K562 (cell line): Measurements from ENCODE around the gene F8A1. TPM values are rescaled to one million over a fixed set of nuclear protein-coding genes. Genes with fewer than 3 reads are reported as not detected.
"Not testable (repeated sequence)": the region's sequence is repeated elsewhere in the genome, so short reads cannot be mapped to it uniquely, and the experiment has no call there.

Experiments used
- ATAC-seq: fragments of 200-7000 bp; cut with Tn5 transposase; 3 replicates; pipeline ENCODE4 v1.9.1; 2020; ENCODE audit warnings: moderate library complexity
- Bru-seq: library from RNA; stranded (reverse); fragments of 400-500 nt; gene quantifications from one replicate; lab custom pipeline; 2021; lab: Mats Ljungman, UMichigan
- BruChase-seq, 2 experiments: library from RNA; stranded (reverse); fragments of 400-500 nt; gene quantifications; one replicate each; lab custom pipeline; 2021; lab: Mats Ljungman, UMichigan
- BruUV-seq: library from RNA; stranded (reverse); fragments of 400-500 nt; replicated peaks from 2 replicates; lab custom pipeline; 2021; lab: Mats Ljungman, UMichigan
- CTCF ChIA-PET: fragments of 300-600 bp; formaldehyde crosslinking; extraction: SDS; loops from one replicate; lab custom pipeline; 2021; ENCODE audit warnings: low intra/inter-chr PET ratio; lab: Yijun Ruan, JAX
- POLR2A ChIA-PET: fragments of 300-600, 350-650 bp; sonication (Branson Sonifier 250); formaldehyde crosslinking; extraction: SDS; loops from one replicate; lab custom pipeline; 2021; ENCODE audit warnings: antibody characterized with exemption, inconsistent platforms; lab: Yijun Ruan, JAX
- DNase-seq, 4 experiments: peaks; one replicate each; pipeline versions ENCODE4 v3.0.0 to v3.0.0-alpha.2; 2011 to 2018; ENCODE audit warnings: low spot score in 3 of 4, mixed read lengths in 3 of 4; ENCODE audit errors: extremely low read depth in 1 of 4
- FAIRE-seq: peaks from 2 replicates; lab custom pipeline; 2011; peaks lifted over from hg19 to GRCh38; lab: Jason Lieb, UNC
- H2AFZ ChIP-seq: 2 replicates; pipeline ENCODE4 v1.6.0; 2011; ENCODE audit warnings: low read depth, low read length, control low read depth, inconsistent platforms
- H3K27ac ChIP-seq: fragments of 200-600 bp; 3 replicates; pipeline ENCODE4 v1.8.0; 2011; ENCODE audit warnings: low read depth, mild to moderate bottlenecking, control low read depth, inconsistent platforms, low read length, moderate library complexity, mixed read lengths; ENCODE audit errors: extremely low read depth
- H3K27me3 ChIP-seq, 2 experiments: fragments of 300-600 bp in 1 of 2; 2 replicates in 1 of 2; 3 replicates in 1 of 2; pipeline versions ENCODE4 v1.6.0 to v1.8.0; 2011; ENCODE audit warnings: inconsistent platforms in 2 of 2, low read length in 2 of 2, mild to moderate bottlenecking in 1 of 2, mixed read lengths in 1 of 2, moderate library complexity in 1 of 2; ENCODE audit not compliant: control insufficient read depth in 2 of 2, insufficient read depth in 2 of 2
- H3K36me3 ChIP-seq: fragments of 300-600 bp; 3 replicates; pipeline ENCODE4 v1.8.0; 2011; ENCODE audit warnings: mild to moderate bottlenecking, low read length, inconsistent platforms; ENCODE audit not compliant: control insufficient read depth, insufficient read depth
- H3K4me1 ChIP-seq, 2 experiments: fragments of 200-600 bp in 1 of 2; replicated peaks in 1 of 2; 2 replicates in 1 of 2; 3 replicates in 1 of 2; pipeline versions ENCODE4 v1.5.1 to v1.8.0; 2011; ENCODE audit warnings: inconsistent platforms in 2 of 2, low read length in 2 of 2, mild to moderate bottlenecking in 1 of 2, mixed read lengths in 1 of 2, moderate library complexity in 1 of 2; ENCODE audit not compliant: control insufficient read depth in 2 of 2, insufficient read depth in 2 of 2
- H3K4me2 ChIP-seq: 2 replicates; pipeline ENCODE4 v1.6.1; 2011; ENCODE audit warnings: low read length, control low read depth, inconsistent platforms, mixed read lengths; ENCODE audit not compliant: insufficient read depth
- H3K4me3 ChIP-seq: fragments of 200-600 bp; sonication (generic), shearing (Covaris generic); 2 replicates; pipeline ENCODE4 v1.5.1; 2016; ENCODE audit warnings: control low read depth, inconsistent platforms
- H3K79me2 ChIP-seq: fragments of 200-600 bp; 3 replicates; pipeline ENCODE4 v1.8.0; 2011; ENCODE audit warnings: low read length, inconsistent platforms; ENCODE audit not compliant: control insufficient read depth, insufficient read depth
- H3K9ac ChIP-seq, 2 experiments: 2 replicates each; pipeline versions ENCODE4 v1.6.0 to v1.6.1; 2011; ENCODE audit warnings: low read depth in 2 of 2, low read length in 2 of 2, control low read depth in 1 of 2, inconsistent platforms in 1 of 2, mild to moderate bottlenecking in 1 of 2, mixed read lengths in 1 of 2; ENCODE audit not compliant: insufficient read depth in 1 of 2
- H3K9me1 ChIP-seq: one replicate; pipeline ENCODE4 v1.6.0; 2011; ENCODE audit warnings: inconsistent platforms, mild to moderate bottlenecking, low read length, moderate library complexity; ENCODE audit not compliant: control insufficient read depth, insufficient read depth
- H3K9me3 ChIP-seq: replicated peaks from 2 replicates; pipeline ENCODE4 v1.5.1; 2011; ENCODE audit warnings: low read depth, low read length, inconsistent platforms; ENCODE audit not compliant: control insufficient read depth, insufficient read depth
- H4K20me1 ChIP-seq: replicated peaks from 2 replicates; pipeline ENCODE4 v1.6.1; 2011; ENCODE audit warnings: low read length, inconsistent platforms, mixed read lengths; ENCODE audit not compliant: control insufficient read depth, insufficient read depth
- WGBS: fragments of 100-300 bp; shearing (Covaris generic); methylation state at CpG from one replicate; pipeline ENCODE4 v1.1.6; 2016; ENCODE audit warnings: low coverage, mixed read lengths; ENCODE audit not compliant: insufficient coverage; ENCODE audit errors: missing lambda C conversion rate; 5-methylcytosine and 5-hydroxymethylcytosine counted together
- in situ Hi-C: fragments of 300-500 bp; cut with MboI; formaldehyde crosslinking; loops from 4 replicates; pipeline ENCODE4 v1.15.0; 2018; ENCODE audit warnings: inconsistent platforms, mixed read lengths
- intact Hi-C: fragments of 100-400 bp; cut with micrococcal nuclease; formaldehyde crosslinking; loops from 2 replicates; pipeline ENCODE4 v1.14.2; 2022
- long read RNA-seq, 3 experiments: library from polyadenylated mRNA in 2 of 3; library from RNA in 1 of 3; unstranded in 2 of 3; stranded (forward) in 1 of 3; transcript quantifications; one replicate each; pipeline ENCODE4 v2.0.0, GENCODE V29; 2019 to 2022
- polyA minus RNA-seq, 3 experiments: library from RNA; depleted of rRNA, polyadenylated mRNA; stranded (reverse); fragments of >200 nt; gene quantifications; 2 replicates each; pipeline ENCODE4 v1.2.3, GENCODE V29; 2011
- polyA plus RNA-seq, 8 experiments: library from polyadenylated mRNA; depleted of rRNA in 4 of 8; stranded (reverse) in 5 of 8; unstranded in 3 of 8; fragments of >200 nt; fragmentation: Nextera tagmentation in 2 of 8; fragmentation: Illumina TruSeq in 1 of 8; extraction: Ambion mirVana in 2 of 8; extraction: Trizol in 1 of 8; gene quantifications; 2 replicates each; pipeline versions ENCODE4 v1.2.1 to v1.2.3, GENCODE V29; 2011 to 2014; ENCODE audit warnings: inconsistent platforms in 1 of 8, missing spikeins in 1 of 8
- total RNA-seq, 7 experiments: library from RNA; depleted of rRNA in 6 of 7; stranded (reverse); fragments of >200 nt in 6 of 7; fragmentation: Illumina TruSeq in 2 of 7; extraction: Trizol in 2 of 7; gene quantifications; 2 replicates each; pipeline versions ENCODE4 v1.2.1 to v1.2.3, GENCODE V29; 2011 to 2021; ENCODE audit warnings: low replicate concordance in 1 of 7

Gene F8A1
- 0.39 and 0.48 TPM in 2 replicates for total RNA-seq (2011; cell fraction: chromatin; rRNA removed; ENCODE audit: low replicate concordance)
- total RNA-seq (2011; cell fraction: nucleolus; rRNA removed) = not detected in 2 replicates
- total RNA-seq (2011; cell fraction: nucleoplasm; rRNA removed) = not detected in 2 replicates
- total RNA-seq (2014; rRNA removed) (not detected in 2 replicates), total RNA-seq (2014; rRNA removed; fragmentation: Illumina TruSeq; extraction: Trizol) (not detected in 2 replicates), total RNA-seq (2015; rRNA removed; fragmentation: Illumina TruSeq; extraction: Trizol) (0.11 TPM in 1 of 2 replicates, not detected in the other), total RNA-seq (2021) (0.27 TPM in 1 of 2 replicates, not detected in the other), polyA plus RNA-seq (2011; rRNA removed) (not detected in 2 replicates), polyA plus RNA-seq (2014; fragmentation: Illumina TruSeq; extraction: Trizol) (0.08 TPM in 1 of 2 replicates, not detected in the other), polyA plus RNA-seq (2014; fragmentation: Nextera tagmentation; extraction: Ambion mirVana) (not detected), polyA plus RNA-seq (2014; rRNA removed) (not detected in 2 replicates), polyA minus RNA-seq (2011; rRNA and poly(A)+ RNA removed) (0.11 TPM in 1 of 2 replicates, not detected in the other), Bru-seq, nascent RNA (not detected), BruChase-seq, experiment 1, labeled RNA remaining after a 2-hour chase (percentile 21 among the genes with signal in this experiment), BruChase-seq, experiment 2, labeled RNA remaining after a 6-hour chase (not detected)
- polyA plus RNA-seq (2011; cell fraction: cytosol; rRNA removed) = not detected in 2 replicates
- 0.16 TPM in 1 of 2 replicates, not detected in the other for polyA plus RNA-seq (2011; cell fraction: nucleus; rRNA removed)
- not detected in 2 replicates for polyA plus RNA-seq (2012)
- polyA minus RNA-seq (2011; cell fraction: cytosol; rRNA and poly(A)+ RNA removed) = not detected in 2 replicates
- polyA minus RNA-seq (2011; cell fraction: nucleus; rRNA and poly(A)+ RNA removed) = 0.33 TPM in 1 of 2 replicates, not detected in the other
- long read RNA-seq, experiment 1 = 0 reads
- long read RNA-seq, experiment 2 = 0 reads
- long read RNA-seq, experiment 3 = 0 reads

GRCh38 chrX:154886069-154886788 lies at the start of gene F8A1:
F8A1 (plus strand) TSS chrX:154886355; CDS start chrX:154886375, 20 bp downstream.
- H3K9me3 ChIP-seq, CTCF ChIA-PET, POLR2A ChIA-PET, intact Hi-C loops, FAIRE-seq, H3K4me3 ChIP-seq, DNase-seq, H3K9ac ChIP-seq, H4K20me1 ChIP-seq, BruUV-seq, H3K27ac ChIP-seq, H3K27me3 ChIP-seq, H3K79me2 ChIP-seq, H2AFZ ChIP-seq, H3K4me2 ChIP-seq, ATAC-seq, H3K36me3 ChIP-seq, H3K9me1 ChIP-seq, H3K4me1 ChIP-seq: not testable (repeated sequence)
- in situ Hi-C loops = loop anchor here (25.0 kb wide), 1 partner anchor 576 kb away; the partner anchor contains the start of gene F8A3
- no CpG with 5 or more reads among the region's 91 CpGs for WGBS
